OCI-LY7 (cell line): ENCODE measurements around the gene RBM20. TPM values are rescaled to one million over a fixed set of nuclear protein-coding genes. Genes with fewer than 3 reads are reported as not detected.

Source experiments
- BruUV-seq: library from RNA; stranded (reverse); fragments of 400-500 nt; replicated peaks from 2 replicates; lab custom pipeline; 2021; lab: Mats Ljungman, UMichigan
- CTCF ChIA-PET: fragments of 300-600 bp; sonication (Branson Sonifier 250); formaldehyde crosslinking; loops from one replicate; lab custom pipeline; 2022; ENCODE audit warnings: antibody characterized with exemption; ENCODE audit not compliant: unreplicated experiment; lab: Charles Lee
- POLR2A ChIA-PET: fragments of 300-600 bp; sonication (Branson Sonifier 250); formaldehyde crosslinking; loops from one replicate; lab custom pipeline; 2022; ENCODE audit warnings: antibody characterized with exemption; lab: Charles Lee
- DNase-seq: peaks from one replicate; pipeline ENCODE4 v3.0.0-alpha.2; 2015; ENCODE audit warnings: low spot score
- H2AFZ ChIP-seq: fragments of 200-600 bp; sonication (generic), shearing (Covaris generic); 2 replicates; pipeline ENCODE4 v1.6.1; 2014; ENCODE audit warnings: mild to moderate bottlenecking, antibody characterized with exemption, low read length, moderate library complexity
- H3K27ac ChIP-seq: fragments of 200-600 bp; sonication (generic); 2 replicates; pipeline ENCODE4 v1.5.1; 2014; ENCODE audit warnings: mixed run types, low read depth, mild to moderate bottlenecking, moderate library complexity, low read length, inconsistent platforms; ENCODE audit not compliant: poor library complexity, severe bottlenecking
- H3K36me3 ChIP-seq: fragments of 200-600 bp; sonication (generic); 2 replicates; pipeline ENCODE4 v1.6.1; 2014; ENCODE audit warnings: mild to moderate bottlenecking, antibody characterized with exemption, low read length, moderate library complexity, mixed read lengths; ENCODE audit not compliant: insufficient read depth
- H3K4me1 ChIP-seq: fragments of 200-600 bp; sonication (generic); 2 replicates; pipeline ENCODE4 v1.5.1; 2014; ENCODE audit warnings: mild to moderate bottlenecking, low read length; ENCODE audit not compliant: insufficient read depth, poor library complexity, severe bottlenecking
- H3K4me2 ChIP-seq: fragments of 200-600 bp; sonication (generic); 2 replicates; pipeline ENCODE4 v1.6.1; 2014; ENCODE audit warnings: mild to moderate bottlenecking, low read length
- H3K4me3 ChIP-seq: fragments of 200-600 bp; sonication (generic); 2 replicates; pipeline ENCODE4 v1.5.1; 2014; ENCODE audit warnings: mild to moderate bottlenecking, low read depth, low read length; ENCODE audit not compliant: poor library complexity, severe bottlenecking
- H3K79me2 ChIP-seq: fragments of 200-600 bp; sonication (generic); 2 replicates; pipeline ENCODE4 v1.6.1; 2016; ENCODE audit warnings: low read depth, mild to moderate bottlenecking, low read length, moderate library complexity, mixed read lengths; ENCODE audit not compliant: insufficient read depth
- H3K9me2 ChIP-seq: fragments of 200-600 bp; sonication (generic); 2 replicates; pipeline ENCODE4 v1.6.1; 2016; ENCODE audit warnings: mild to moderate bottlenecking, low read length, mixed read lengths; ENCODE audit not compliant: insufficient read depth
- H3K9me3 ChIP-seq: fragments of 200-600 bp; sonication (generic); 2 replicates; pipeline ENCODE4 v1.6.1; 2014; ENCODE audit warnings: mild to moderate bottlenecking, mixed run types, low read length, mixed read lengths
- H4K20me1 ChIP-seq: fragments of 200-600 bp; sonication (generic); 2 replicates; pipeline ENCODE4 v1.6.1; 2014; ENCODE audit warnings: mild to moderate bottlenecking, antibody characterized with exemption, low read length, moderate library complexity, mixed read lengths; ENCODE audit not compliant: insufficient read depth
- EZH2phosphoT487 ChIP-seq: fragments of 200-600 bp; sonication (generic); IDR thresholded peaks from 2 replicates; pipeline ENCODE4 v1.6.1; 2018; ENCODE audit warnings: low read depth, borderline replicate concordance, mild to moderate bottlenecking, mixed run types, antibody characterized with exemption, low read length, moderate library complexity, mixed read lengths
- intact Hi-C: fragments of 100-400 bp; cut with micrococcal nuclease; formaldehyde crosslinking; loops from one replicate; pipeline ENCODE4 v1.10.0; 2022; ENCODE audit not compliant: unreplicated experiment
- total RNA-seq, 2 experiments: library from RNA; depleted of rRNA in 1 of 2; stranded (reverse); fragments of >200 nt in 1 of 2; shearing (Covaris generic) in 1 of 2; gene quantifications; 2 replicates each; pipeline ENCODE4 v1.2.3, GENCODE V29; 2014 to 2022
- TF ChIP-seq, protein P1 (sequence below): fragments of 200-600 bp; sonication (generic); conservative IDR thresholded peaks from 2 replicates; pipeline ENCODE4 v1.5.1; 2014; ENCODE audit warnings: mild to moderate bottlenecking, antibody characterized with exemption, low read length, moderate library complexity, mixed read lengths

RBM20 gene
- total RNA-seq, 2 experiments from 2014 or later = 0.35 to 1.0 TPM

DNA sequence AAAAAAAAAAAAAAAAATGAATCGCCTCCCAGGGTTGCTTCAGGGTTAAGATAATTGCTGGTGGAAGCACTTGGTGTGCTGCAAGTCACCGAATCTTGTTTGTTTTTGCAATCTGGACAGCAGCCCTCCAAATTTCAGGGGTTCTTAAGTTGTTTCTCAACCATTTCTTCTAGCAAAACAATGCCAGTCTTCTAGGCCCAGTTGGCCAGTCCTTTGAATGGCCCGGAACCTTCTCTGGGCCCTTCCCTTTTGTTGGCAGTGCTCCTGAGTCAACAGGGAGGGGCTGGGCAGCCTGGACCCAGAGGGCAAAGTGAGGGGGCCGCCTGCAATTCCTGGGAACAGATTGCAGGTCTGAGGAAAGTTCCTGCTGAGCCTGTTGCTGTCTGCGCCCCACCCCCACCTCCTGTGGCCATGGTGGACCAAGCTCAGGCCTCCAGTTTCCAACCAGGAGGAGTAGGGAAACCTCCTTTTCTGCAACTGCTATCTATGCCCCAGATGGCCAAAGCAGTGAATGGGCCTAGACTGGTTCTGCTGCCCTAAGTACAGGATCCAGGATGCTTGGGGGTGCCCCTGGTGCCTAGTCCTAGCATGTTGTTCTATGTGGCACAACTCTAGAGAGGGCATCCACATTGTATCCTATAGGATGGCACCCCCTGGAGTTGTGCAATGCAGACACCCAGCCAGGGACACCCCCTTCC lies 196.2 kb downstream of the RBM20 start:
- no peaks in the 10 kb centered on the region for H3K9me2 ChIP-seq
- peak overlapping the region; percentile 87 for H3K4me2 ChIP-seq
- H3K79me2 ChIP-seq = no peaks in the 10 kb centered on the region; the same call in 1 of the 2 replicates
- BruUV-seq = no TSS peak
- no peaks in the 10 kb centered on the region for H3K36me3 ChIP-seq
- ChIA-PET CTCF (interaction anchor here (1.7 to 5.6 kb wide), 2 partner anchors 19 to 36 kb away, joined by 4 to 39 read pairs; no protein-coding TSS in a partner anchor), POLR2A (interaction anchor here (0.7 to 6.2 kb wide), 4 partner anchors 8 to 37 kb away, joined by 3 to 75 read pairs (median 22); no protein-coding TSS in a partner anchor)
- no peaks in the 10 kb centered on the region for H3K9me3 ChIP-seq
- no peak for DNase-seq
- H4K20me1 ChIP-seq = no peaks in the 10 kb centered on the region
- no peak for TF ChIP-seq EZH2phosphoT487
- TF ChIP-seq, protein P1, sequence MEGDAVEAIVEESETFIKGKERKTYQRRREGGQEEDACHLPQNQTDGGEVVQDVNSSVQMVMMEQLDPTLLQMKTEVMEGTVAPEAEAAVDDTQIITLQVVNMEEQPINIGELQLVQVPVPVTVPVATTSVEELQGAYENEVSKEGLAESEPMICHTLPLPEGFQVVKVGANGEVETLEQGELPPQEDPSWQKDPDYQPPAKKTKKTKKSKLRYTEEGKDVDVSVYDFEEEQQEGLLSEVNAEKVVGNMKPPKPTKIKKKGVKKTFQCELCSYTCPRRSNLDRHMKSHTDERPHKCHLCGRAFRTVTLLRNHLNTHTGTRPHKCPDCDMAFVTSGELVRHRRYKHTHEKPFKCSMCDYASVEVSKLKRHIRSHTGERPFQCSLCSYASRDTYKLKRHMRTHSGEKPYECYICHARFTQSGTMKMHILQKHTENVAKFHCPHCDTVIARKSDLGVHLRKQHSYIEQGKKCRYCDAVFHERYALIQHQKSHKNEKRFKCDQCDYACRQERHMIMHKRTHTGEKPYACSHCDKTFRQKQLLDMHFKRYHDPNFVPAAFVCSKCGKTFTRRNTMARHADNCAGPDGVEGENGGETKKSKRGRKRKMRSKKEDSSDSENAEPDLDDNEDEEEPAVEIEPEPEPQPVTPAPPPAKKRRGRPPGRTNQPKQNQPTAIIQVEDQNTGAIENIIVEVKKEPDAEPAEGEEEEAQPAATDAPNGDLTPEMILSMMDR = no peak
- no peak overlapping the region for H3K4me3 ChIP-seq
- intact Hi-C loops = no loop called here
- peak overlapping the region; percentile 1; the same call in 1 of the 2 replicates for H2AFZ ChIP-seq
- H3K4me1 ChIP-seq = peaks cover 95% of the 10 kb centered on the region
- H3K27ac ChIP-seq = peak overlapping the region; percentile 97

GRCh38 chr10:110840923-110841428 lies 196.8 kb downstream of the RBM20 start:
- Histone ChIP-seq H2AFZ (0 out of 2 replicates have a peak overlapping the region, but pooled peaks have one; percentile 1), H3K36me3 (no peaks in the 10 kb centered on the region), H3K4me3 (no peak overlapping the region), H3K9me3 (no peaks in the 10 kb centered on the region), H3K4me1 (peaks cover 96% of the 10 kb centered on the region), H4K20me1 (no peaks in the 10 kb centered on the region), H3K9me2 (no peaks in the 10 kb centered on the region), H3K27ac (peak overlapping the region; percentile 97), H3K79me2 (no peaks in the 10 kb centered on the region; the same call in 1 of the 2 replicates), H3K4me2 (peak overlapping the region; percentile 87)
- POLR2A ChIA-PET = interaction anchor here (1.0 to 6.8 kb wide), 8 partner anchors 8 to 77 kb away, joined by 3 to 121 read pairs (median 10); partner anchors contain the start of gene PDCD4
- no peak for DNase-seq
- CTCF ChIA-PET = interaction anchor here (1.7 to 5.6 kb wide), 2 partner anchors 18 to 37 kb away, joined by 4 to 39 read pairs; no protein-coding TSS in a partner anchor
- intact Hi-C loops = no loop called here
- TF ChIP-seq, protein P1 = no peak
- TF ChIP-seq EZH2phosphoT487 = no peak
- BruUV-seq = no TSS peak
